DMS 273 (cell line): ENCODE data around the gene ARID3A.

Experiments used
- DNase-seq: peaks from one replicate; lab custom pipeline; 2025; ENCODE audit not compliant: unreplicated experiment; lab: John Stamatoyannopoulos, UW

Gene ARID3A

GRCh38 chr19:1000591-1001537 is 75.0 kb downstream of the ARID3A start:
- peak; percentile 58 for DNase-seq

GRCh38 chr19:1001538-1002166 is 75.8 kb downstream of the ARID3A start:
- DNase-seq: peak; percentile 76

GRCh38 chr19:1002600-1002999 is 76.8 kb downstream of the ARID3A start:
- no peak for DNase-seq

GRCh38 chr19:1003283-1003682 is 77.4 kb downstream of the ARID3A start:
- no peak for DNase-seq

GRCh38 chr19:1004204-1004802 is 78.5 kb downstream of the ARID3A start:
- DNase-seq: no peak

GRCh38 chr19:1004803-1005664 is 79.2 kb downstream of the ARID3A start:
- DNase-seq: no peak

GRCh38 chr19:1006711-1007398 is 81.0 kb downstream of the ARID3A start:
- peak; percentile 59 for DNase-seq

GRCh38 chr19:1007399-1008251 is 81.8 kb downstream of the ARID3A start:
- DNase-seq: no peak

- no peak for DNase-seq
Measured at GRCh38 chr19:1008268-1009040, 82.6 kb downstream of the ARID3A start.

- no peak for DNase-seq
Measured at GRCh38 chr19:1009041-1009980, 83.5 kb downstream of the ARID3A start.

GRCh38 chr19:1009981-1010538 is 84.2 kb downstream of the ARID3A start:
- DNase-seq: no peak

- no peak for DNase-seq
Measured at GRCh38 chr19:1010586-1011510, 85.0 kb downstream of the ARID3A start.

- DNase-seq: no peak
Measured at GRCh38 chr19:1011831-1012333, 86.0 kb downstream of the ARID3A start.

GRCh38 chr19:1012334-1012733 is 86.5 kb downstream of the ARID3A start:
- no peak for DNase-seq

GRCh38 chr19:1013218-1013617 is 87.4 kb downstream of the ARID3A start:
- no peak for DNase-seq
